HG03064 (cell line): ENCODE measurements around the gene COP1.
"Not testable (repeated sequence)": the region's sequence is repeated elsewhere in the genome, so short reads cannot be mapped to it uniquely, and the experiment has no call there.

Experiments used
- ATAC-seq: cut with Tn5 transposase; IDR thresholded peaks from one replicate; pipeline ENCODE4 v1.9.1; 2021; ENCODE audit warnings: low read depth; ENCODE audit not compliant: unreplicated experiment

COP1 gene

DNA sequence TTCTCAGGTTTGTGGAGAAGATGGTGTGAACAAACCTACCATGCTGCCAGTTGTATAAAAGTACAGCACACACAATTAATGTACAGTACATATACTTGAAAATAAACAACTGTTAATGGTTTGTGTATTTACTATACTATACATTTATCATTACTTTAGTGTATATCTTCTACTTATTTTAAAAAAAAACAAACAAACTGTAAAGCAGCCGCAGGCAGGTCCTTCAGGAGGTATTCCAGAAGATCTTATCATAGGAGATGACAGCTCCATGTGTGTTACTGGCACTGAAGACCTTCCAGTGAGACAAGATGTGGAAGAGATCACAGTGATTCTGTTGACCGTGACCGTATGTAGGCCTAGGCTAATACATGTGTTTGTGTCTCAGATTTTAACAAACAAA is 155.7 kb downstream of the COP1 start:
- ATAC-seq = no peak

DNA sequence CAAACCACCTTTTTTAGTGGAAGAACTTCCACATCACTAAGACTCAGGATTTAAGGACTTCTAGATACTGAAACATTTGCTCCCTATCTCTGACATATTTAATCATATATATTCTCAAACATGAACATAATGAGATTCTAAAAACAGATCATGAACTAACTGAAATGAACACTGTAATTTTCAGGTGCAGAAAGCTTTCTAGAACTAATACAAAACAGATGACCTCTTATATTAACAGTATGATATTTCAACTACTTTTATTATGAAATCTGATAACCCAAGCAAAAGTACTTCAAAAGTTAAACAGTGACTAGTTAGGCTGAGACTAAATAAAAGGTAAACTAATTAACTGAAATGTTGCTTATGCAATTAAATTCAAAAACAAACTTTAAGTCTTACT is 157.5 kb downstream of the COP1 start:
- no peak for ATAC-seq

DNA sequence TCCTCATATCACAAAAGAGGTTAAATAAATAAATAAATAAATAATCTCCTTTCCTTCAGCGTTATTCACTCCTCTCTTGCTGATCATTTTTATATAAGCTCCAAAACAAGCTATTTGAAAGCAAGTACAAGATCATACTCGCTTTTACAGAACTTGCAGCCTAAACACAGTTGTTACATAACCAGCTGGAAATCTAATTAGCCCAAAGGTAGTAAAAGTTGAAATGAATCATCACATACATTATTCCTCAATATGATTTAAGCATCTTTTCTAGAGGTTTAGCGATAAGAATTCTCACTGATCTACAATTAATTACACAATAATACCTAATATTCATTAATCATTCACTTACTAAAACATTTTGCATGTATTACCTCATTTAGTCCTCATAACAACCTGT is 160.2 kb downstream of the COP1 start:
- no peak for ATAC-seq

DNA sequence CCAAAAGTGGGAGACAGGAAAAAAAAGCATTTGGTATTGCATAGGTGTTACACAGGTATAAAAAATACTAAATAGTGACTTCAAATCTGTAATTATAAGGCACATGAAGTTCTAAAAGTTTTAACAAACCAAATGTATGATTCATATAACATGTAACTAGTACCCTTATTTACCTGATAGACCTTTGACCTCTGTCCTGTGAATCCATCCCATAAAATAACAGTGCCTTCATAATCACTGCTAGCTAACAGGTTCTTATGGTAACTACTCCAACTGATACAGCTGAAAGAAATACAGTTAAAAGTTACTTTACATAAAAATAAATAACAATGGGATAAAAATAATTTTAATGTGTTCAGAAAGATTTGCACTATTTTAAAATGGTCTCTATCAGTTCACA is 163.5 kb downstream of the COP1 start:
- ATAC-seq = no peak

DNA sequence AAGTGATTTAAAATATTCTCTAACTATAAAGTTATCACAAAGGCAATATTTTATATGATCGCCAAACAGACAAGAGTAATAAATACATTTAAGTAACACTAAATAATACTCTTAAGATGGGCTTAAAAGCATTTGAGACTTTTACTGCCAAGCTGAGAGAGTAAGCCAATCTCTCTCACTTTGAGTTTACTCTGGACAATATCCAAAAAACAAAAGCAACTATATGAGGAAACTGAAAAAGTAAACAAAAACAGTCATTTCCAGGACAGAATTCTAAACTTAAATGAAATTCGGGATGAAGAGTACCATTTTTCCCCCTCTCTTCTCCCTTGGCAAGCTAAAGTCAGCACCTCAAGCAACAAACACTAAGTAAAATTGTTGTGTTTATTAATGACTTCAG is 173.2 kb downstream of the COP1 start:
- no peak for ATAC-seq

DNA sequence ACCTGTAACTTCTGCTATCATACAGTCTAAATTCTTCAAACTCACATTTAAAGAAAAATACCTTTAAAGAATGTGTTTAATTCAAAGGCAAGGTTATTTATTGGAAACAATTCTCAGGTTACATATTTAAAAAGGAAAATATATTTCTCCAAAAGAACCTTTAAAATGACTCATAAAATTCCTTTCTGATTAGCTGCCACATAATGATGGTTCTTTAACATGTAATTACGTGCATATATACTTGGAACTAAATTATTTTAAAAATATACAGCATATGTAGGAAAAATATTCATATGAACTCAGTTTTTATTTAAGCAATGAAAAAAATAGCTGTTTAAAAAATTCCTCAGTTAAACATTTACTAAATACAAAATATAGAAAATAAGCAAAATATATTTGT is 173.6 kb downstream of the COP1 start:
- no peak for ATAC-seq

DNA sequence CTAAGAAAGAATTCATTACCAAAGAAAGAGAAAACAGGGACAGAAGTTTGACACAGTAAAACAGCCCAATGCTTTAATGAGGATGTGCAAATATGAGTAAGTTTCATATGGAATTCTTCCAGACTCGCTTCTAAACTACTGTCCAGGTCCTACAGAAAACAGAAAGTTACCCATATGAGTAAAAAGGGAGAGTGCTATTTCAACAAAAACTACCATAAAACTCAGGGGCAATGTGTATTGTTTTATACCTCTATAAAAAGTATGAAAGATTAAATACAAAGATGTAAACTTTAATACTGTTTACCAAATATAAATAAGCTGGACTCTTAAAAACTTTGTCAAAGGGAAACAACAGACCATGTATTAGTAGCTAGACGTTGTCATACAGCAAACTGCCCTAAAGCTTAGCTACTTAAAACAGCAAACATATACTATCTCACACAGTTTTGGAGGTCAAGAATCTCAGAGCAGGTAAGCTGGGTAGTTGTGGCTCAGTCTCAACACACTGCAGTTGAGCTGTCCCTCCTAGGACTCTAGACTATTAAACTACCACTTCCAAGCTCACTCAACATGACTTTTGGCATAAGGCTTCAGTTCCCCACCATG is 174.9 kb downstream of the COP1 start:
- ATAC-seq = no peak

DNA sequence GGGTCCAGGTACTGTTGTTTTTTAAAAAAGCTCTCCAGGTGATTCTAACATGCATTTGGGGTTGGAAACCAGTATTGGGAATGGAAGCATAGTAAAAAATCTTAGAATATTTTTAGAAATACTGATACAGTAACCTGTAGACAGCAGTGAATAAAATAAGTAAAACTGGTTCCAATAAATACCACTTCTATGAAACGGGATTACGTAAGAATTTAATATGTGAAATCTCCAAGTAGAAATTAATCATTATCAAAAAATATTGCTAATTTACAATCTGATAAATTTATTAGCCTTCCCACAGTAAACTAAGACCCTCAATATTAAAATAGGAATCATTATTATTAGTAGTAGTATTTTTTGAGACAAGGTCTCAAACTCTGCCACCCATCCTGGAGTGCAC is 177.5 kb downstream of the COP1 start:
- ATAC-seq = no peak

DNA sequence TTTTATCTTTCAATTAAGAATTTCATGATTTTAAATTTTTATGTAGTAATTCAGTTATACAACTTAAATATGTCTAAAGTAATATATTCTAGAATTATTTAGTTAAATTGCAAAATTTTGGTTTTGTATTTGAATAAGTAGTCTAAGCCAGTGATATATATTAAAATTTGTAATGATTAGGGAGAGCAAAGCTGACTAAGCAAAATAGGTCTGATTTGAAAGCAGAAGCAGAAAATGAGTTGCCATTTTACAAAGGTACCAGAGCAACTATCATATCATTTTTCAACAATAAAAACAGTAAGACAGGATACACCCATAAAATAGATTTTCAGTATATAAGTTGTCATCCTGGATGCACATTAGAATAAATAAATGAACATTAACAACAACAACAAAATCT is 177.9 kb downstream of the COP1 start:
- no peak for ATAC-seq

DNA sequence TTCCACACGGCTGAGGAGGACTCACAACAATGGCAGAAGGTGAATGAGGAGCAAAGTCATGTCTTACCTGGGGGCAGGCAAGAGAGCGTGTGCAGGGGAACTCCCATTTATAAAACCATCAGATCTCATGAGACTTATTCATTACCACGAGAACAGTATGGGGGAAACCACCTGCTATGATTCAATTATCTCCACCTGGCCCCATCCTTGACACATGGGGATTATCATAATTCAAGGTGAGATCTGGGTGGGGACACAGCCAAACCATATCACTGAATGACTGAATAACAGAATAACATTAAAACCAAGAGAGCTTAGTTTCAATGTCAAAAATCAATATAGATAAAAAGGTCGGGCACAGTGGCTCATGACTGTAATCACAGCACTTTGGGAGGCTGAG is 179.2 kb downstream of the COP1 start:
- not testable (repeated sequence) for ATAC-seq

DNA sequence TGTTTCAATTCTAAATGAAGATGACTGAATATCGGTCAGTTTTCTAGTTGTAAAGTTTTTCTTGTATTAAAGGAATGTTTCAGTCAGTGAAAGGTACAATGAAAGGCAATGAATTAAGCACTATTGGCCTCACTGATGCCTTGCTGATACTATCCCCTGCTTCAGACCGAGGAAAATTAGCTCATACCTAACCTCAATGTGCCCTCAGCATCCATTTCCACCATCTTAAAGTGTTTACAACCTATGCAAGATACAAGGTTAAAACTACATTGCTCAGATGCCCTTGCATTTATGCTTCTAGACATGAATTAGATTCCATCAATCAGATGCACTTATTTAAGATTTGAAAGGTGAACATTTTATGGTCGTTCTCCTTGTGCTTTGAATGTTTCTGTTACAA is 184.5 kb downstream of the COP1 start:
- ATAC-seq = no peak

DNA sequence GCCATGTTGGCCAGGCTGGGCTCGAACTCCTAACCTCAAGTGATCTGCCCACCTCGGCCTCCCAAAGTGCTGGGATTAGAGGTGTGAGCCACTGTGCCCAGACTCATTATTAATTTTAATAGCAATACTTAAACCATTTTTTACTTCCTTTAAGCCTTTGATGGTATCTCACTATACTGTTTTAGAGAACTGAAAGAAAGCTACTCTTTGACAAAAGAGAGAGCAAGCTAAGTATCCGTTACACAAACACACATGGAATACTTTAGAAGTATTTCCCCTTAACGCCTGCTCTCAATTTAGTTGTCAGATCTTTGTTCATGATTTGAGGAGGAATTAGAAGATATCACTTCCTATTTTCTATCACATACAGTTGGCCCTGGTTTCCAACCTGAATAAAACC is 189.4 kb downstream of the COP1 start:
- ATAC-seq = peak; percentile 71

DNA sequence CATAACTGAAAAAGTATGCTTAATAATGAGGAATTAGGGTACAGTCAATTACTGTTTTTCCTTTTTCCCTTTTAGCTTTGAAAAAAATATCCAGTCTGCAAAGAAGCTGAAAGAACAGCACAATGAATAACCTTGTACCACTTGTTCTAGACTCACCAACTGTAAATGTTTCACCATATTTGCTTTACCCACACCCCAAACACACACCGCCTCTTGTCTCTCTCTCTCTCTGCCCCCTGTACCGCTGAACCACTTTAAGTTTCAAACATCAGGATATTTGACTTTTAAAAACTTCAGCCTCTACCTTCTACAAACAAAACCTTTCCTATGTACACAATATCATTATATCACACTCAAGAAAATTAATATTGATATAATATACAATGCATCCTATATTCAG is 197.1 kb downstream of the COP1 start:
- ATAC-seq = no peak

DNA sequence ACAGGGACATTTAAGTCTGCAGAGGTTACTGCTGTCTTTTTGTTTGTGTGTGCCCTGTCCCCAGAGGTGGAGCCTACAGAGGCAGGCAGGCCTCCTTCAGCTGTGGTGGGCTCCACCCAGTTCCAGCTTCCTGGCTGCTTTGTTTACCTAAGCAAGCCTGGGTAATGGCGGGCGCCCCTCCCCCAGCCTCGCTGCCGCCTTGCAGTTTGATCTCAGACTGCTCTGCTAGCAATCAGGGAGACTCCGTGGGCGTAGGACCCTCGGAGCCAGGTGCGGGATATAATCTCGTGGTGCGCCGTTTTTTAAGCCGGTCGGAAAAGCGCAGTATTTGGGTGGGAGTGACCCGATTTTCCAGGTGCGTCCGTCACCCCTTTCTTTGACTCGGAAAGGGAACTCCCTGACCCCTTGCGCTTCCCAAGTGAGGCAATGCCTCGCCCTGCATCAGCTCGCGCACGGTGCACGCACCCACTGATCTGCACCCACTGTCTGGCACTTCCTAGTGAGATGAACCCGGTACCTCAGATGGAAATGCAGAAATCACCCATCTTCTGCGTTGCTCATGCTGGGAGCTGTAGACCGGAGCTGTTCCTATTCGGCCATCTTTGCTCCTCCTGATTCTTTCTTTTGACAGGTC is 199.2 kb downstream of the COP1 start:
- ATAC-seq = not testable (repeated sequence)

DNA sequence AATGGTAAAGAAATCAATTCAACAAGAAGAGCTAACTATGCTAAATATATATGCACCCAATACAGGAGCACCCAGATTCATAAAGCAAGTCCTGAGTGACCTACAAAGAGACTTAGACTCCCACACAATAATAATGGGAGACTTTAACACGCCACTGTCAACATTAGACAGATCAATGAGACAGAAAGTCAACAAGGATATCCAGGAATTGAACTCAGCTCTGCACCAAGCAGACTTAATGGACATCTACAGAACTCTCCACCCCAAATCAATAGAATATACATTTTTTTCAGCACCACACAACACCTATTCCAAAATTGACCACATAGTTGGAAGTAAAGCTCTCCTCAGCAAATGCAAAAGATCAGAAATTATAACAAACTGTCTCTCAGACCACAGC is 212.4 kb downstream of the COP1 start:
- not testable (repeated sequence) for ATAC-seq

DNA sequence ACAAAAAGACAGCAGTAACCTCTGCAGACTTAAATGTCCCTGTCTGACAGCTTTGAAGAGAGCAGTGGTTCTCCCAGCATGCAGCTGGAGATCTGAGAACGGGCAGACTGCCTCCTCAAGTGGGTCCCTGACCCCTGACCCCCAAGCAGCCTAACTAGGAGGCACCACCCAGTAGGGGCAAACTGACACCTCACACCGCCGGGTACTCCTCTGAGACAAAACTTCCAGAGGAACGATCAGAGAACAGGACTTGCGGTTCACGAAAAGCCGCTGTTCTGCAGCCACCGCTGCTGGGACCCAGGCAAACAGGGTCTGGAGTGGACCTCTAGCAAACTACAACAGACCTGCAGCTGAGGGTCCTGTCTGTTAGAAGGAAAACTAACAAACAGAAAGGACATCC is 214.3 kb downstream of the COP1 start:
- ATAC-seq = not testable (repeated sequence)

DNA sequence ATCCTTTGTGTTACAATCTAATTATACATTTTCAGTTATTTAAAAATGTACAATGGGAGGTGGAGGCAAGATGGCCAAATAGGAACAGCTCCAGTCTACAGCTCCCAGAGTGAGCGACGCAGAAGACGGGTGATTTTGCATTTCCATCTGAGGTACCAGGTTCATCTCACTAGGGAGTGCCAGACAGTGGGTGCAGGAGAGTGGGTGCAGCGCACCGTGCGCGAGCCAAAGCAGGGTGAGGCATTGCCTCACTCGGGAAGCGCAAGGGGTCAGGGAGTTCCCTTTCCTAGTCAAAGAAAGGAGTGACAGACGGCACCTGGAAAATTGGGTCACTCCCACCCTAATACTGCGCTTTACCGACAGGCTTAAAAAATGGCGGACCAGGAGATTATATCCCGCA is 214.9 kb downstream of the COP1 start:
- ATAC-seq = not testable (repeated sequence)

DNA sequence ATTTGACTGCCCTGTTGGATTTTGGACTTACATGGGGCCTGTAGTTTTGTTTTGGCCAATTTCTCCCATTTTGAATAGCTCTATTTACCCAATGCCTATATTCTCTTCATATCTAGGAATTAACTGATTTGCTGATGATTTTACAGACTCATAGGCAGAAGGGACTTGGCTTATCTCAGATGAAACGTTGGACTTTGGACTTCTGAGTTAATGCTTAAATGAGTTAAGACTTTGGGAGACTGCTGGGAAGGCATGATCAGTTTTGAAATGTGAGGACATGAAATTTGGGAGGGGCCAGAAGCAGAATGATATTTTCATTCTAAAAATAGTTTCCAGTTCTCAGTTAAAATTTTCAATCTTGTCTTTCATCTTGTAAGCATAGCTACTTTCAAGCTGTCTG is 222.3 kb downstream of the COP1 start:
- ATAC-seq = no peak

DNA sequence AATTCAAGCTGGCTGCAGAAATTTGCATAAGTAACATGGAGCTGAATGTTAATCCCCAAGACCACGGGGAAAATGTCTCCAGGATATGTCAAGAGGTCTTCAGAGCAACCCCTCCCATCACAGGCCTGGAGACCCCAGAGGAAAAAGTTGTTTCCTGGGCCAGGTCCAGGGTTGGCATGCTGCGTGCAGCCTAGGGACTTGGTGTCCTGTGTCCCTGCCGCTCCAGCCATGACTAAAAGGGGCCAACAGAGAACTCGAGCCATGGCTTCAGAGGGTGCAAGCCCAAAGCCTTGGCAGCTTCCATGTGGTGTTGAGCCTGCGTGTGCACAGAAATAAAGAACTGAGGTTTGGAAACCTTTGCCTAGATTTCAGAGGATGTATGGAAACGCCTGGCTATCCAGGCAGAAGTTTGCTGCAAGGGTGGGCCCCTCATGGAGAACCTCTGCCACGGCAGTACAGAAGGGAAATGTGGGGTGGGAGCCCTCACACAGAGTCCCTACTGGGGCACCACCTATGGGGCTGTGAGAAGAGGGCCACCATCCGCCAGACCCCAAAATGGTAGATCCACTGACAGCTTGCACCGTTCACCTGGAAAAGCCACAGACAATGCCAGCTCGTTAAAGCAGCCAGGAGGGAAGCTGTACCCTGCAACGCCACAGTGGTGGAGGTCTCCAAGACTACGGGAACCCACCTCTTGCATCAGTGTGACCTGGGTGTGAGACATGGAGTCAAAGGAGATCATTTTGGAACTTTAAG is 222.9 kb downstream of the COP1 start:
- no peak for ATAC-seq

DNA sequence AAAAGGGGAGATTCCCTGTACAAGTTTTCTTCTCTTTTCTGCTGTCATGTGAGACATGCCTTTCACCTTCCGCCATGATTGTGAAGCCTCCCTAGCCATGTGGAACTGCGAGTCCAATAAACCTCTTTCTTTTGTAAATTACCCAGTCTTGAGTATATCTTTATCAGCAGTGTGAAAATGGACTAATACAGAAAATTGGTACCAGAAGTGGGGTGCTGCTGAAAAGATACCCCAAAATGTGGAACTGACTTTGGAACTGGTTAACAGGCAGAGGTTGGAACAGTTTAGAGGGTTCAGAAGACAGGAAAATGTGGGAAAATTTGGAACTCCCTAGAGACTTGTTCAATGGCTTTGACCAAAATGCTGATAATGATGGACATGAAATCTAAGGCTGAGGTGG is 223.7 kb downstream of the COP1 start:
- ATAC-seq = not testable (repeated sequence)

DNA sequence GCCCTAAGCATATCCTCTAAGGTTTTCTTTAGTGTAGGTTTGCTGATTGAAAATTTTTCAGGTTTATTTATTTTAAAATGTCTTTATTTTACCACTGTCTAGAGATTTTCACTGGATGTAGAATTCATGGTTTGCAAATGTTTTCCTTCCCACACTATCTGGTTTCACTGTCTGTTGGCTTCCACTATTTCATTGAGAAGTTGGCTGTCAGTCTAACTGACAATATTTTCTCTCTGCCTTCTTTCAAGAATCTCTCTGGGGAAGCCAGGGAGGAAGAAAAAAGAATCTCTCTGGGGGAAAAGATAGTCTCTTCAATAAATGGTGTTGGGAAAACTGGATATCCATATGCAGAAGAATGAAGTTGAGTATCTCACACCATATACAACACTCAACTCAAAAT is 226.0 kb downstream of the COP1 start:
- no peak for ATAC-seq

DNA sequence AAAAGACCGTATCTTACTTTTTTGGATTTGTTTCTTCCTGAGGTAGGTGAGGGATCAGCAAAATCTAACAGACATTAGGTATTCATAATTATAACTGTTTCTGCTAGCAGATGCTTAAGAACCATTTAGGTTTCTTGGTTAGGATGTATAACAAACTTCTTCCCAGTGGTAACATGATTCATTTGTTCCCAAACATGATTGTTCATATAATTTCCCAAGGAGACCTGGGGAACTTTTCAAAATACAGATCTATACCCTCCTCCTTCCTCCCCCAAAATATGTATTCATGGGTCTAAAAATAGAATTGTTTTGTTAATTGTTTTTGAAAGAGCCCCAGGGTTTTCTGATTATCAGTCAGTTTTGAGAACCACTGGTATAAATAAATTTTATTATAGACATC is 228.2 kb downstream of the COP1 start:
- ATAC-seq = no peak
